GM19193 (cell line): ENCODE results near the gene TACC2.

Experiments used
- POLR2A ChIP-seq: IDR thresholded peaks from 4 replicates; pipeline ENCODE4 v1.6.1; 2011; ENCODE audit not compliant: insufficient read depth, insufficient read length; ENCODE audit errors: extremely low read depth

TACC2 gene

DNA sequence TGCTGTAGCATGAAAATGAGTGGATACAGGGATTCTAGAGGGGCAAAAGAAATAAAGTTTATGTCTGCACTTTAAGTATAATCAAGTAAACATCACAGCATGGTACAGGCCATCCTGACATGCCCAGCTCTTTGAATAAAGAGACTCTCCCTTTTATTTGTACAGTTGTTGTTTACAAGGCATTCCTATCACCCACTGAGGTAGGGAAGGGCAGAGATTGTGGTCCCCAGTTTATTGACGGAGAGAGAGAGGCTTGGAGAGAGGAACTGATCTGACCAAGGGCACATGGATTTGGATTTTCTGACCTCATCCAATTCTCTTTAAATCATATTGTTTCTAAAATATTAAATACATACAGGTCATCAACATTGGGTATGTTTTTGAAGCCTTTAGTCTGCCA lies 53.9 kb downstream of the TACC2 start:
- no peak for TF ChIP-seq POLR2A

DNA sequence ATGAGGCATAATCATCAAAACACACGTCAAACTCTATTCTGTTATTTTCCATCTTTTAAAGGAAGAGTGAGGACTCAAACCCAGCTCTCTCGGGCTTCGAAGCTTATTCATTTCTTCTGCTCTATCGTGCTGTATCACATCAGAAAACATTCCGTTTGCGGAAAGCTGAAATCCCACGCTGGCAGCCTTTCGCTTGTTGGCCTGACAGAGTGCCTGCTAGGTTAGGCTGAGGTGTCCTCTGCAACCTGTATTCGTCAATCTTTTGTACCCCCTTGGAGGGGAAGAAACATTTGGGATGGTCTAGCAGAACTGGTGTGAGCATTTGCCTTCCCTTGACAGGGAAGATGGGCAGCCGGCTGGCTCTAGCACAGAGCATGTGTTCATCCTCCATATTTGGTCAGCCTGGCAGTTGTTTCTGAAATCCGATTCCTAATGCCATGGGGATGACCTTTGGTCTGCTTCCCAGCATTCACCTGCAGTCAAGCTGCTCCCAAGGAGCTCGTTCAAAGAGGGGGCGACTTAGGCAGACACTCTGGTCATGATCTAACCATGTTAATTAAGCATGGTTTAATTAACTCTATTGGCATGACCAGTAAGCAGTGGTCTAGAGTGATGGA lies 55.2 kb downstream of the TACC2 start:
- TF ChIP-seq POLR2A = no peak

DNA sequence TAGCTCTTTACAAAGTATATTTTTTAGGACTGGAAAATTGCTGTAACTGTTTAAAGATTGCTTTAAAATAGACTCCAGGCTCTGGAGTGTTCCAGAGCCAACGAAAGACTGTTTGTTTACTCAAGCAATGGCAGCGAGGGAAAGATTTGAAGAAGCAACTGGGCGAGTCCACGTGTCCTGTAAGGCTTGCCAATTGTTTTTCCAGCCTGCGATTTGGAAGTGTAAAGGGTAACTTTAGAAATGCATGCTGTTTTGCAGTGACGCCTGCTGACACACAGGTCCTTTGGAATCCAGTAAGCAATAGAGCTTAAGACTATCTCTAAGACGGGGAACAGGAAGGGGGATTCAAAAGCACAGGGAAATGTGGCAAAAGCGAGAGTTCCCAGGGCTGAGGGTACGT lies 55.8 kb downstream of the TACC2 start:
- no peak for TF ChIP-seq POLR2A

DNA sequence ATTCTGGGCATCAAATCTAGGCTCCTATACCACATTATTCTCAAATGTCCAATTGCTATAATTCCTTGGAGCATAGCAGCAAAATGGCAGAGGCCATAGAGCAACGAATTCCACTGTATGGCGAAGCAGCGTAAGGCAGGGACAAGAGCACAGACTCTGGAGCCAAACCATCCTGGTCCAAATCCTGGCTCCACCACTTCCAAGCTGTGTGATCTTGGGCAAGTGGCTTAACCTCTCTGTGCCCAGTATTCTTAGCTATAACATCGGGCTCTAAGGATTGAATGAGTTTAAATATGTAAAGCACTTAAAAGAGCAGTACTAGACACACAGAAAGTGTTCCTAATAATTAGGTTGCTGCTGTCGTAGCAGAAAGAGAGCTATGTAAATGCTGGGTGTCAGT lies 56.2 kb downstream of the TACC2 start:
- TF ChIP-seq POLR2A = no peak

DNA sequence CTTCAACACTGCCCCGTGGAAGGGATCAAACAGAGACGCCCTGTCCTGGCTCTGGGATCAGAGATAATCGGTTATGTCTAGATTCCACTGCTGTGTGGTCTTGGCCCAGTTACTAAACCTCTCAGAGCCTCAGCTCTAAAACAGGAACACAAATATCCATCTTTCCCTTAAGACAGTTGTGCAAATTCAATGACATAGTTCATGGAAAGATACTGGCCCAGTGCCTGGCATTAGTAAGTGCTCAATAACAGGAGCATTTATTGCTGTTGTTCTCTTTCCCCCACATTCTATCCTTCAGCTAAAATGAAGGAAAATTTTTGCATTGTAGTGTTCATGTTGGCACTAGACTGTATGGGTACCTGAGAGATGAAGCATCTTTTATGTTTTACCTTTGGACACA lies 58.6 kb downstream of the TACC2 start:
- TF ChIP-seq POLR2A = no peak

DNA sequence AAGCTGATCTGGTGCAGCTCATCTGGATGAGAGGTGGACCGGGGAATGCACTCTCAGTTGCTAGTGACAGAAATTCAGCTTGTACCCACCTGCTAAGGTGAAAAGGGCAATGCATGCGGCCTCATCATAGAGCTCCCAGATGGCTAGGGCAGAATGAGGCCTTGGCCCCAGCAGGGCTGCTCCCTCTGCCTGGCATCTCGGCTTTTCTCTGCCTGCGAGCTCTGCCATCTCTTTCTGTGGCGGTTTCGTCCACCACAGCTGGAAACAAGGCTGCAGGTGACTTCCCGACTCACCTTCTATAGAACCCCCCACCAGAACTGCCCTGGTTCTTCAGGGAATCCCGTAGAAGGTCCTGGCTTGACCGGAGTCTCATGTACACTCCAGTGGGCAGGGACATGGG lies 60.1 kb downstream of the TACC2 start:
- no peak for TF ChIP-seq POLR2A

DNA sequence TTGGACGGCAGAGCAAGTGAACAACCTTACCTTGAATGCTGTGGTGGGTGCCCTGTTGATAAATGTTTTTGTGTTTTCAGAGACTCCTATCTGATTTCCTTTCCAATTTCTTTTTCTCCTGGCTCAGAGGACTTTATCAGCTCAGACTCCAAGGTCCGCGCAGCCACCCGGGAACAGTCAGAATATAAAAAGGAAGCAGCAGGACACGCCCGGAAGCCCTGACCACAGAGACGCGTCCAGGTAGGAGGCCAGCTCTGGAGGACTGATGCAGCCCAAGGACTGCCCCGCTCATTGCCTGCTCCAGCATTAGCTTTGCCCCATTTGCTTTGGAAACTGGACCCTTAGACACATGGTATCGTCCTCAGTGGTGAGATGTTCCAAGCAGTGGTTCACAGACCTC lies 61.3 kb downstream of the TACC2 start:
- no peak for TF ChIP-seq POLR2A

DNA sequence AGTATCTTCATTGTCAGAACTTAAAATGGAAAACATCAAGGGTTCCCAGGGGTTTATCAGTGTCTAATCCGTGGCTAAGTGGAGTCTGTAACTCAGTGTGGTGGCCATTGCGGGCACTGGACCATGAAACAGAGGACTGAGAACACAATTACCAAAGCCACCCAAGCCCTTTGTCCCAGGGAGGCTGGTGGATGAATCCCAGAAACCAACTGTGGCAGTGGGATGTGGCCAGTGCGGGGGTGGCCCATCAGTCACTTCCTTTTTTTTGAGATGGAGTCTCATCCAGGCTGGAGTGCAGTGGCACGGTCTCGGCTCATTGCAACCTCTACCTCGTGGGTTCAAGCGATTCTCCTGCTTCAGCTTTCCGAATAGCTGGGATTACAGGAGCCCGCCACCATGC lies 61.8 kb downstream of the TACC2 start:
- TF ChIP-seq POLR2A = no peak

DNA sequence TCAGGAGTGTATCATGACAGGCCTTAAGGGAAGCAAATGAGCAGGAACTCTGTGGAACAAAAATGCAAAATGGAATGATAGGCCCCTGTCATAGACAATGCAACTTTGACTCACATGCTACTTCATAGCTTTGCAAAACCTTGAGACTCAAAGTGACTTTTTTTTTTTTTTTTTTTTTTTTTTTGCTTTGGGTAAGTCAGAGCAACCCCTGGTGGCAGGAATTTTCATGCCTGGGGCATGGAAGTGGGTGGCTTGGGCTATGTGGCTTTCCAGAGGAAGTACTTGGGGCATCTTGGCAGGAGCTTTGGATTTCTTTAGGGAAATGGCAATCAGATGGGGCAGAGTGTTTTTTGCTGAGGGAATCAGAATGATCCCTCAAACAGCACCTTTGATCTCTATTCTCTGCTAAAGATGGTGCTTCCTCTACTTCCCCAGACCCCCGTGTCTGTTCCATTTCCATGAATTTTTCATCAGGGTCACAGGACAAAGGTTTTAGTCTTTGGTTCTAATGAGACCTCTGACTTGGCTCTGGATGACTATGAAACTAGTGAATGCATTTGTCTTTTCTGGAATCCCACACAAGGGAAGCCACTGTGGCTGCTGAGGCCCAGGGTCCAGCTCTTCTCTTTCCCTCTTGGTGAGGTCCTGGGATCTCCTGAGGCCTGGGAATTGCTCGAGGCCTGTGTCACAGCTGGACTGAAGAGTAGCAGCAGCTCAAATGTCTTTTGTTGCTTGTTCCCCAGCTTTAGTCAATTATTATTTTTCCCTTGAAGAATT lies 62.8 kb downstream of the TACC2 start:
- TF ChIP-seq POLR2A = no peak

DNA sequence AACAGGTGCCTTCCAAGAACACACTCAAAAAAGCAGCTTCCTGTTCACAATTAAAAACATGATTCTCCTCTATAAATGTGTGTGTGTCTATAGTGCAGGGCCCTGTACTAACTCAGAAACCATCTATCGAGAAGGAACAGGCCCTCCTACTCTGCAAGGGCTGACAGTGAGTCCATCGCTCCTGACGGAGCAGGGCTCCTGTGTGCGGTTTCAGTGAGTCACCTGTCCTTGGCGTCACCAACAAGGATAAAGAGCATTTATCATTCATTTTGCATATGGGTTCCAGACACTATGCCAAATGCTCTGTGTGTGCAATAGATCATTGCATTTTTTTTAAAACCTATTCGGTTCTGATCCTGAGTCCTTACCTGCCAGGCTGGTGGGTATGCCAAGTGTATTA lies 63.7 kb downstream of the TACC2 start:
- no peak for TF ChIP-seq POLR2A

DNA sequence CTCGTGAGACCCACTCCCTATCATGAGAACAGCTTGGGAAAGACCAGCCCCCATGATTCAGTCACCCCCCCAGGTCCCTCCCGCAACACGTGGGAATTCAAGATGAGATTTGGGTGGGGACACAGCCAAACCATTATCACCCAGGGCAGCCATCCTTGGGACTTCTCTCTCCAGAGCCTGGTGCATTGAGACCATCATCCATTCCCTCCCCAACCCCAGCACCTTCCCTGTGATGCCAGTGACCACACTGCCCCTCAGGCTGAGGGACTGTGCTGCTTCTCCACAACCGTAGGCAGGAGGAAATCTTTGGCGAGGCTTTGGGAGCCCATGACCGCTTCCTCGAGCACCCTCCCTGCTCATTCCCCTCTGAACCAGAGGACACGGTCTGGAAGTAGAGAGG lies 64.4 kb downstream of the TACC2 start:
- no peak for TF ChIP-seq POLR2A

DNA sequence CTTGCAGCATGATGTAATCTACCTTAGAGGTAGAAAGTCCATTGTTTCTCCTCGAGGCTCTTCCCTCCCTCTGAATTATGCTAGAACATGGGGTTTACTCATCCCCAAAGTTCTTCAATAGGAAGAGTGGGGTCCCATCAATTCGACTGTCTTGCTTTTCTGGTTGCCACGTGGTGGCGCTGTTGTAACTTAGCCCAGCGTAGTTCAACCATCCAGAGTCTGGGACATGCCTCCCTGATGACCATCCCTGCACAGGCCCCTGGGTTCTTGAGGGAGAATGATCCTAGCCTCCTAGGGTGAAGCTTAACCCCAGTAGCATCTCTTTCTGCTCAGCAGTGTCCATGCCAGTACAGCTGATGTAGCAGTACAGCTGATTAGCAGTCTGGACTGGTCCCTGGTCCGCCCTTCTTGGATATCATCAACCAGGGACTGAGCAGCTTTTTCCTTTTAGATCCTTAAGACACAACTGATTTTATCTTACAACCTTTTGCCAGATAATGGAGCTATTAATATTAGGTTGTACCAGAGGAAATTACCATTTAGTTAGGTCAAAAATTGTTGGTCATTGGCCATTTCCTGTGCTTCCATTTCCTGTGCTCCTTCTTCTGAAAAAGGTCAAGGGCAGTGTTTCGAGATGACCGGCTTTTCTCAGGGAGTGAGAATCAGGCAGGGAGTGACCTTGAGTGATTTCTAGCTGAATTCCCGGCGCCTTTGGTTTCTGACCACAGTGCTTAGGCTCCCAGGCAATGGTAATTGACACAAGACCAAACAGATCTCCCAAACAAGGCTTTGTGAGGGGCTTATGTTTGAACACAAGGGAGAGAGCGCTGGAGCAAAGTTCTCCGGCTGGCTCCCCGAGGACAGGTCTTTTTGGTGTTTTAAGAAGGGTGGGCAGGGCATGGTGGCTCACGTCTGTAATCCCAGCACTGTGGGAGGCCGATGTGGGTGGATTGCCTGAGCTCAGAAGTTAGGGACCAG lies 65.4 kb downstream of the TACC2 start:
- no peak for TF ChIP-seq POLR2A

DNA sequence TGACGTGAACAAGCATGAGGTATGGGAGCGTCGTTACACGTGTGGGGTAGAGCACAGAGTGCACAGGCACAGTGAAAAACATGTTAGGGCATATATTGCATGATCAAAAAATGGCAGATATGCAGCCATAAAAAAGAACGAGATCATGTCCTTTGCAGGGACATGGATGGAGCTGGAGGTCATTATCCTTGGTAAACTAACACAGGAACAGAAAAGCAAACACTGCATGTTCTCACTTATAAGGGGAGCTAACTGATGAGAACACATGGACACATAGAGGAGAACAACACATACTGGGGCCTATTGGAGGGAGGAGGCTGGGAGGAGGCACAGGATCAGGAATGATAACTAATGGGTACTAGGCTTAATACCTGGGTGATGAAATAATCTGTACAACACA lies 66.3 kb downstream of the TACC2 start:
- no peak for TF ChIP-seq POLR2A

DNA sequence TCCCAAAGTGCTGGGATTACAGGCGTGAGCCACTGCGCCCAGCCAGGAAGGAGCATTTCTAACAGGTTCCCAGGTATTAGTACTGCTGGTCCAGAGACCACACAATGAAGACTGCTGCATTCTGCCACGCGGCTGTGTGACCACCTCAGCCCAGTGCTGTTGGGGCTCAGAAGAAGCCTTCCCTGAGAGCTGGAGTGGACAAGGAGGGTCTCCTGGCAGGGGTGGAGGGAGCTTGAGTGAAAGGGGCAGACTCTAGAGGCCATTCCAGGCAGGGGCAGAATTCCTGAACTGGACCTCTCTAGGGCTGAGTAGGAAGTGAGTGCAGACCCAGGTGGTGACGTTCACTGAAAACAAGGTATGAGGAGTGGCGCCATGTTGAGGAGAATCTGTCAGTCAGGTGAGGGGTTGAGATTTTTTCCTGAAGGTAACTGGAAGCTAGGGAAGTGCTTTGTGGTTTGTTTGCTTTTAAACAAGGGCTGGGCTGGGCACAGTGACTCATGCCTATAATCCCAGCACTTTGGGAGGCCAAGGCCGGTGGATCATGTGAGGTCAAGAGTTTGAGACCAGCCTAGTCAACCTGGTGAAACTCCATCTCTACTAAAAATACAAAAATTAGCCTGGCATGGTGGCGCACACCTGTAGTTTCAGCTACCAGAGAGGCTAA lies 67.6 kb downstream of the TACC2 start:
- TF ChIP-seq POLR2A = no peak
